Suppressor macrophage treated with lipopolysaccharide for 1 hour (primary cell): ENCODE data around the gene KIF16B.

Experiments used
- DNase-seq, 3 donors: peaks; one replicate each; pipeline ENCODE4 v3.0.0-alpha.2; 2020 to 2022

KIF16B gene

GRCh38 chr20:16388731-16389130 is 184.5 kb downstream of the KIF16B start:
- no peak for DNase-seq

- peak; percentile 56 to 60 (median 56) for DNase-seq
Observed at GRCh38 chr20:16387666-16388065, 185.6 kb downstream of the KIF16B start.

- no peak for DNase-seq
Observed at GRCh38 chr20:16385891-16386290, 187.4 kb downstream of the KIF16B start.

- no peak for DNase-seq
Observed at GRCh38 chr20:16385462-16385861, 187.8 kb downstream of the KIF16B start.

GRCh38 chr20:16381444-16381843 is 191.8 kb downstream of the KIF16B start:
- DNase-seq, result no peak

- DNase-seq, result no peak
Observed at GRCh38 chr20:16378712-16379370, 194.4 kb downstream of the KIF16B start.

GRCh38 chr20:16378122-16378521 is 195.1 kb downstream of the KIF16B start:
- no peak for DNase-seq

- DNase-seq, result no peak
Observed at GRCh38 chr20:16369441-16369840, 203.8 kb downstream of the KIF16B start.

- DNase-seq, result no peak
Observed at GRCh38 chr20:16368645-16369292, 204.5 kb downstream of the KIF16B start.

GRCh38 chr20:16367948-16368560 is 205.2 kb downstream of the KIF16B start:
- no peak for DNase-seq

- DNase-seq, result no peak
Observed at GRCh38 chr20:16366529-16366928, 206.7 kb downstream of the KIF16B start.

- DNase-seq, result no peak
Observed at GRCh38 chr20:16364320-16364687, 208.9 kb downstream of the KIF16B start.

GRCh38 chr20:16363506-16364319 is 209.5 kb downstream of the KIF16B start:
- no peak for DNase-seq

- no peak for DNase-seq
Observed at GRCh38 chr20:16362642-16363041, 210.6 kb downstream of the KIF16B start.

GRCh38 chr20:16360668-16361067 is 212.6 kb downstream of the KIF16B start:
- DNase-seq, result no peak

GRCh38 chr20:16353417-16353781 is 219.8 kb downstream of the KIF16B start:
- DNase-seq, result no peak

- no peak for DNase-seq
Observed at GRCh38 chr20:16352751-16353416, 220.4 kb downstream of the KIF16B start.

GRCh38 chr20:16352321-16352720 is 220.9 kb downstream of the KIF16B start:
- no peak for DNase-seq

- DNase-seq, result no peak
Observed at GRCh38 chr20:16351415-16351814, 221.8 kb downstream of the KIF16B start.

- DNase-seq, result peak; percentile 25 to 27 (median 26)
Observed at GRCh38 chr20:16350465-16350864, 222.8 kb downstream of the KIF16B start.

GRCh38 chr20:16349523-16350260 is 223.6 kb downstream of the KIF16B start:
- no peak for DNase-seq

- DNase-seq, result no peak
Observed at GRCh38 chr20:16346956-16347355, 226.3 kb downstream of the KIF16B start.
